ENCODE results near the gene MRPL36.
"Not testable (repeated sequence)": the region's sequence is repeated elsewhere in the genome, so short reads cannot be mapped to it uniquely, and the experiment has no call there.

The MRPL36 gene

DNA sequence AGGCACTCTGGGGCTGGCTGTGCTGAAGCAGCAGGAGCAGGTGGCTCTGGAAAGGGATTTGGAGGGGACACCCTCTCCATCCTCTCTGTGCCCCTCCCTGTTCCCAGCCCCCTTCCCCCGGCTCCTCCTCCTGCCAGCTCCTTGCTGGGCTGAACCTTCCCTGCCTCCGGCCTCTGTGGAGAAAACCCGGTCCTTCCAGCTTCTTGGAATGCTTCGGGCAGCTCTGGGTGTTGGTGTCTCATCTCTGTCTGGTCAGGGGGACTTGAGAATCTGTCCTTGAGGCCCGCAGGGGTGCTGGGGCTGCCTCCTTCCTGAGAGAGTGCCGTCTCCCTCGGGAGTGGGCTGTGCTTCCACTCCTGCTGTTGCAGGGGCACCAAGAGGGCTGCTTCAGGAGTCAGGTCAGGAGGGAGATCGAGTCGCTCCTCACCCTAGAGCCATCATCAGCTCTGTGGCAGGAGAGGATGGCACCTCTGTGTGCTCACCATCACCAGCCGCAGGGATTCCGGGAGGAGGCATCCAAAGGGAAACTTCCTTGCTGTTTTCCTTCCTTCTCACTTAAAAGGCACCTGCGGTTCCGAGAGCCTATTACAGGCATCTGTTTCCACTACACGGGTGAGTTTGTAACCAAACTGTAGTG lies 32.2 kb upstream of the MRPL36 start:
- DNase-seq = no peak

DNA sequence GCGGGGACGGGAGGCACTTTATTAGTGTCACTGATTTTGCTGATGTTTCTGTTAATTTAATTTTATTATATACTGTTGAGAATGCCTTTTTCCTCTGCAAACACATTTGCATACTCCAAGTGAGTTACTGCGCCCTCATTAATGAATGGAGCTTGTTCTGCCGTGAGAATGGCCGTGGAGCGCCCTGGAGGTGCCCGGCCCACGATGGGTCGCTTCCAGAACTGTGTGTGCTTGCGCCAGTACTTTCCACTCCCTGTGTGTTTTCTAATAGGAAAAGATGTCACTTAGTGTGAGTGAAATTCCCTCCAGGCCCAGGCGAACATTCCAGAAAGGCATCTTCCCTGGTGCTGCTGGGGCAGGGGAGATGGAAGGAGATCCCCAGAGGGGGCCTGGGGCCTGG lies 31.6 kb upstream of the MRPL36 start:
- DNase-seq = no peak

DNA sequence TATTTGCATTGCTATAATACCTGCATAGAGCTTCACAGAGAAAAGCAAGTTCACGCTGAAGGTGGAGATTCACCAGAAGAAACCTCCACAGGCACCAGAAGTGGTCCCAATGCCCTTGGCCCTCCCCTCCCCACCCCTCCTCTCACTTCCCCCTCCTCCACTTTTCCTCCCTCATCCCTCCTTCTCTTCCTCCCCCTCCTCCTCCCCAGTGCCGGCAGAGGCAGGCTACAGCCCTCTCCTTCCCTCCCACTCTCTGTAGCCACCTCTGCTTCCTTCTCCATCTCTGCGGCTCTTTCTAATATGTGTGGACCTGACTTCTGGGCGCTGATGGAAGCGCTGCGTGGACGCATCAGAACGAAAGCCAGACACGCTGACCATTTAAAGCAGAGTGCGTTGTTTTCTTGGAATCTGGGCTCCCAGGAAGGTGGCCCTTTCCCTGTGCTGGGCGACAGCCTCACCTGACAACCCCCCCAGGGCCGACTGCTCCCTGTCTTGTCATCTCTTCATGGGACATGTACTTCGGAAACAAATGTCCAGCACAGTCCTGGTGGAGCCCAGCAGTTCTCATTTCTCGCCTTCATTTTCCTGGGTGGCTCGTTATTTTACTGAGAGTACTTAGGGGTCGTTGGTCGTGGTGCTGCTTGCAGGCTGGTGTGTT lies 31.1 kb upstream of the MRPL36 start:
- DNase-seq = no peak

DNA sequence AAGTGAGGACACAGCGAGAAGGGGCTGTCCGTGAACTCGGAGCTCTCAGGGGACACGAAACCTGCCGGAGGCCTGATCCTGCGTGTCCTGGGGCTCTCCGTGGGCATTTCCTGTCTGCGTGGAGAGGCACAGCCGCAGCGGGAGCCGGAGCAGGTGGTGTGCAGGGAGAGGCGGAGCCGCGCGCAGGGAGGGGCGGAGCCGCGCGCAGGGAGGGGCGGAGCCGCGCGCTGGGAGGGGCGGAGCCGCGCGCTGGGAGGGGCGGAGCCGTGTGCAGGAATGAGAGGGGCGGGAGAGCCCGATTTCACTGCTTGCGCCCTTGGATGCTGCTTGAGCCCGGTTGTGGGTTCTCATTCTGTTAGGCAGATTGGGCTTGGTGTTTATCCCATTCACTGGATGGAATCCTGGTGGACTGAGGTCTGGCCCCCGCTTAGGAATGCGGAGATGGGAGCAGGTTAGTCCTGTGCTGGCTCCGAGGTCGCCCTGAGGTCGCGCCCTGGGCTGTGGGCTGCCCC lies 28.3 kb upstream of the MRPL36 start:
- DNase-seq = no peak

DNA sequence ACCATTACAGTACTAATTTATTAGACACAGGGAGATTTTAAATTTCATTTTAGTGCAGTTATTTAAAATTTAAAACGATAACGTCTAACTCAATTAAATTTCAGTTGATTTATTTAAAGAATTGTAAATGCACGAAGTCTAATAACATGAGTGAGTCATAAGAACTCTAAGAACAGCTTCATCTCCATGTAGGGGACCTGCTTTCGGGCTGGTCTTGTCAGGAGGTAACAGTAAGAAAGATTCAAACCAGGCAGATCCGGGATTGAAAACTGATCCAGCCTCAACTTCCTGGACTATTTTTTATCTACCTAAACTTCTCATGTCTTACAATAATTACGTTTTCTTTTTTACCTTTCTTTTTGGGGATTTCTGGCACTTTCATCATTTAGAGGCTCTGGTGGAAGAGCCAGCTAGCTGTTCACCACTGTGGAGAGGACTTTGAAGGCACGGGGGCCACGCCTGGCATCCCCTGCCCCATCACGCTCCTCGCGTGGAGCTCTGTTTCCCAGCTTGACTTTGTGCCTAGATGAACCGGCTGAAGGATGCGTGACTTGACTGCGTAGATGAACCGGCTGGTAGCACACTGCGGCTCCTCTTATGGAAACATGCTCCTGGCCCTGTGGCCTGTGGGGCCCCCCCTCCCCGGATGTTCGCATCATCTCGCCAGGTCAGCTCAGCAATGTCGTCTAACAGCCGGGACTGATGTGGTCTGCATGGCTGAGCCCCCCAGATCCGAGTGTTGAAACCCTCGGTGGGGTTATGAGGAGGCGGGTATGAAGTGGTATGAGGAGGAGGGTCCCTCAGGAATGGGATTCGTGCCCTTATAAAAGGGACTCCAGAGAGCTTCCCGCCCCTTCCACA lies 27.6 kb upstream of the MRPL36 start:
- DNase-seq = no peak

DNA sequence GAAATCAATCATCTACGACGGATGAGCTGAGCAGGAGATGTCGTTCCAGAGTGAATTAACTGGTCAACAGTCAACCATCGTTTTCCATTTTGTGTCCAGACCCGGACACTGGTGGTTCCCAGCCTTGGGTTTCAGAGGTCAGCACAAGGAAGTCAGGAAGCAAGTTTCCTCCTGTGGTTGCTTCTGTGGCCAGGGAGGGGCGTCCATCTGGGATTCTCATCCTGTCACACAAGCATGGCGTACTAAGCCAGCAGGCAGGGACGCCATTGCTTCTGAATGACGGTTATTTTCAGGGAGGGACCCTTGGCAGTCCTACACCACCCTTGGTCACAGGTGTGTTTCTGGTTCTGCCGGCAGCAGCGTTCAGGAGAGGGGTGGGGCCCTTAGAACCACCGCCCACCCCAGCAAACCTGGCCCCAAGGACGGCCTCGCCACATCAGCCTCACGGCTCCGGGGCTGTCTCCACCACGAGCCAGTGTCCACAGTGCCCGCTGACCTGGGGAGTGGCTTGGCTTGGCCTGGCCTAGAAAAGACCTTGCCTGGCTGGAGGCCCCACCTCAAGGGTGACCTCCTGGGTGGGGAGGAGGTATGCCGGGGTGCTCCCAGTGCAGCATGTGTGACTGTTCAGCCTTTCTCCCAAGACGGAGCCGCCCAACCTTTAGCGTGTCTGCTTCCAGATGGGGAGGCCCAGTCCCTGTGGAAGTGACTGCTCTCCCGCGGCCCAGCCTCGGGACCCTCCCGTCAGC lies 26.8 kb upstream of the MRPL36 start:
- no peak for DNase-seq

DNA sequence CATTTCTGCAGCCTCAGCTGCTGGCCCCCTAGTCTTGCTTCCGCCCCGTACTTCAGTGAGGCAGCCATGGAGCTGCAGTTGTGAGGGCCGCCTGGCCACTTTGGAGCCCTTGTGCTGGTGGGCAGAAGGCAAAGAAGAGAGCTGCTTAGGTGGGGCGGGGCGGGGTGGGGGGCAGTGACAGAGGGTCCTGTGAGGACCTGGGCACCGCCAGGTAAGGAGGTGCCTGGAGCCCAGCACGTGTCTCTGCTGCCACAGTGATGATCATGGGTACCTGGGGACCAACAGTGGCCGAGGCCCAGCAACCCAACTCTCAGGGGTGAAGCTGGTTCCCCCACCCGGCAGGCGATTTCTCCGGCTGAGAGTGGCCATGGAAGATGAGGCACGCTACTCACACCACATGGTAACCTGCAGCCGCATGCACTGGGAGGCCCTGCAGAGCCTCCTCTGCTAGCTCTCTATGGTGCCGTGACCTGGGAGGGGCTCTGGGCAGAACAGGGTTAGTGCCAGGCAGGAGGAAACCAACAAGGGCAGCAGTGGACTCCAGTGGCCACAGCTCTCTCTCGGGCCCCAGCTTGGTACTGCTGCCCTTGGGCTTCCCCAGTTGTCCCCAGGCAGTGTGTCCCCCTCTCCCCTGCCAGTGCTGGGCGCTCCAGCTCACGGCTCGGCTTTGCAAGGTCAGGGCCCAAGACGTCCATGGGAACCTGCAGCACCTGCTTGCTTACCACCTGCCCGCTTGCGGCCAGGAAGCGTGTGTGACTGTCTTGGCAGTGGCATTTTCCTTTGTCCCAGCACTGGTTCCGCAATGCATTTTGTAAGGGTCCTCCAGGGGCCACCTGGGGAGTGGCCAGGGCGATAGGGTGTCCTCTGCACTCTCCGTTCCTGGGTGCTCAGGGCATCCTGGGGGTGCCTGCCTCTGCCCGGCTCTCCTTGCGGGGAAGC lies 25.5 kb upstream of the MRPL36 start:
- DNase-seq = no peak

DNA sequence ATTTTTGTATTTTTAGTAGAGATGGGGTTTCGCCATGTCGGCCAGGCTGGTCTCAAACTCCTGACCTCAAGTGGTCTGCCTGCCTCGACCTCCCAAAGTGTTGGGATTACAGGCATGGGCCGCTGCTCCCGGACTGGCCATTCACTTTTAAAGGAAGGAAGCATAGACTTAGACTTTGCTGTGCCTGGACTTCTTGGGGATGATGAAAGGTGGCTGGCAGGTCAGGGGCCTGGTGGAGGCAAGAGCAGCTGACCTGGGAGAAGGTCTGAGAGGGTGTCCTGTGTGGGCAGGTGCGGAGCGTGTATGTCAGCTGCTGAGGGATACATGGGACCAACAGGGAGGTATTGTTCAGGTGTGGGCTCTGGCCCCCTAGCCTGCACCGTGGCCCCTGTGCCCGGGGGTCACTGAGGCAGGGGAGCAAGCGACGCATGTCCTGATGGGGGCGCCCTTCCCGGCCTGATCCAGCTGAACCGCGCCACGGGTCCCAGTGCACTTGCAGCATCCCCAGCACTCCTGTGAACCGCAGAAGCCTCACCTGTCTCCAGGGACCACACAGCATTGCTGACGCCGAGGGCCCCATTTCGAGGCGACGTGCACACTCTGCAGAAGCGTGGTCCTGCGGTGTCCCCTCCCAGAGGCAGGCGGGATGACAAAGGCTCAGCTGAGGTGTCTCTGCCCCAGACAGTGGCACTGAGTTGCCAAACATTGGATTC lies 24.6 kb upstream of the MRPL36 start:
- no peak for DNase-seq

DNA sequence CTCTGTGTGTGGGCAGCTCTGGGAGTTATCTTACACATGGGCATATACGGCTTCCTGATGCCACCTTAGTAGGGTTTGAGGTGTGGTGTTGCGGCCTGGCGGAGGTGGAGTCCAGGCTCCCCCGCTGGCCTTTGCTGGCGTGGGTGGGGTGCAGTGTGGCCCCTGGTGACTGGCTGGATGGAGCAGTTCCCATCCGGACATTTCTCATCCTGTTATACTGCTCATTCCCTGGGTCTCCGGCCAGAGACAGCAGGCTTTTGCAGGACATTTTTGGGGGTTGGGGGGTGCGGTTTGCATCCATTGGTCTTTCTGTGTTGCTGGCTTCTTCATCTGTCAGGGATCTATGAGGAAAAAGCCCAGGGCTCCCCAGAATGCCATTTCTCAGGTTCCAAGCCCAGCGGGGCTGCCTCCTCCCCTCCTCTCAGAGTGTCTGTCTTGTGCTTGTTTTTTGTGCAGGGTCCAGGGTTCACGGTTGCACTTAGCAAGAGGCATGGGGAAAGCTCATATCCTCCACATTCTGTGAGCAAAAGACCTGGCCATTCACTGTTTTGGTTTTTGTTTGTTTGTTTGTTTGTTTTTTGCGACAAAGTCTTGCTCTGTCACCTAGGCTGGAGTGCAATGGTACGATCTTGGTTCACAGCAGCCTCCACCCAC lies 23.9 kb upstream of the MRPL36 start:
- DNase-seq = no peak

DNA sequence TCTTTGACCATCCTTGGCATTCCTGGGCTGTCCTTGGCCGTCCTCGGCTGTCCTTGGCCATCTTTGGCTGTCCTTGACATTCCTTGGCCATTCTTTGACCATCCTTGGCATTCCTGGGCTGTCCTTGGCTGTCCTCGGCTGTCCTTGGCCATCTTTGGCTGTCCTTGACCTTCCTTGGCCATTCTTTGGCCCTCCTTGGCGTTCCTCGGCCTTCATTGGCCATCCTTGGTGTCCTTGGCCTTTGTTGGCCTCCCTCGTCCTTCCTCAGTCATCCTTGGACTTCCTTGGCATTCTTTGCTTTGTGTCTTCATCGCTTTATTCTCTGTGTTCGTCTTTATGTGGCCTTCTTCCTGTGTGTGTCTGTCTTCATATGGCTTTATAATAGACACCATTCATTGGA lies 22.2 kb upstream of the MRPL36 start:
- DNase-seq = no peak

DNA sequence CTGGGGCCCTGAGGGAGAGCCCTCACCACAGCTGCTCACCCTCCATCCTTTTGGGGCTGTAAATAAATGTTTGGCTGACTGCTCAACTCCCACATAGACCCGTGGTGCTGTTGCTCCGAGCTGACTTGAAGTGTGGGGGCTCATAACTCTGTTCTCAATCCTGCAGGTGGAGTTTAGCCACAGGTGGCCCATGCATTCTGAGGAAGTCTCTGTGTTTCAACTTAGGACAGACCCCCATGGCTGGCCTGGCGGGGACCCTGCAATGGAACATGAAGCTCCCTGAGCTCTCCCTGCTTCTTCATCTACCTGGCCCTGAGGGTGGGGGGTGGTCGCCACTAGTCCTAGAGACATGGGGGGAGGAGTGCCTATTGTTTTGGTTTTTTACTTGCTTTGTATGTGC lies 21.3 kb upstream of the MRPL36 start:
- no peak for DNase-seq

DNA sequence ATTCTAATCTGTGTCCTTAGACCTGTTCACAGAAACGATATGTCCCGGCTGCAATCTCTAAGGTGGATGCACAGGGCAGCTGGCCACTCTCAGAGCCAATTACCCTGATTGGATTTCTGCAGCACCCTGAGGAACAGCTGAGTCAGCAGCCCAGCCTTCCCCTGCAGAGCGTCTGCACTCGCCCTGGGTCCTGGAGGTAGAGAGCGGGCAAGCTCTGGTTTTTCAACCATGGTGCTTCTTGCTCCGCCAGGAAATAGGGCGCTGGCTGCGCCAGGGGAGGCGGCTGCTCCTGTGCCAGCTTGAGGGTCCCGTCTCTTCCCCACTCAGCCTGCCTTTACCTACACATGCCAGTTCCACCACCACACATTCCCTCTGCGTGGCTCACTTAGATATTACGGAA lies 20.7 kb upstream of the MRPL36 start:
- no peak for DNase-seq

DNA sequence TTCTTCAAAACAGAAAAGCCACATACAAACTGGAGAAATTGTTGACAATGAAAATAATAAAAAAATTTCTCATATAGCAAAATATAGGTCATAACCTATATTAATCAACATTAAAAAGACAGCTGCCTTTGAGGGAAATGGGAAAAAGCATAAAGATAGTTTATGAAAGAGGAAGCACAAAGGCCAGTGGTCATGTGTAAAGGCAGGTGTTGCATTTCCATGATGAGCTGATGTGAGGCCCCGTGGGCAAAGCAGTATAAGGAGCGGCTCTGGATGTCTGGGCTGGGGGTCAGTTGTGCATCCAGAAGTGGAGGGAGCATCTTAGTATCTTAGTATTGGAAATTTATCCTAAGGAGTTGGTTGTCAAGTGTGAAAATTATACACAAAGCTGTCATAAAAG lies 19.8 kb upstream of the MRPL36 start:
- no peak for DNase-seq

DNA sequence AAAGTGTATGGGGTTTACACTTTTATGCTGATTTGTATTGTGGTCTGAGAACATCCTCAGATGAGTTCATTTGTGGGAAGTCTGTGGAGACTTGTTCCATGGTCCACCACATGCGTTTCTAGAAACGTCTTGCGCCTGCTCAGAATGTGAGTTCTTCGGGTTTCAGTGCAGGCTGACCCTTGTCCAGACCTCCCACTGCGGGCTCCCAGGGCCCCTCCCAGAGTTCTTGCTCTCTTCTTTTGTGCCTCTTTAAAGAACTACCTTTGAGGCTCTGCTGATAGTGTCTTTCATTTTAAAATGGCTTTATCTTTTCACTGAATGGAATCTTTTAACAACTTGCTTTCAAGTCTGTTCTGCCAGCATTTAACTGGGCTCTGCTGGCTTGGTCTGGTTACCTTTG lies 19.1 kb upstream of the MRPL36 start:
- no peak for DNase-seq

DNA sequence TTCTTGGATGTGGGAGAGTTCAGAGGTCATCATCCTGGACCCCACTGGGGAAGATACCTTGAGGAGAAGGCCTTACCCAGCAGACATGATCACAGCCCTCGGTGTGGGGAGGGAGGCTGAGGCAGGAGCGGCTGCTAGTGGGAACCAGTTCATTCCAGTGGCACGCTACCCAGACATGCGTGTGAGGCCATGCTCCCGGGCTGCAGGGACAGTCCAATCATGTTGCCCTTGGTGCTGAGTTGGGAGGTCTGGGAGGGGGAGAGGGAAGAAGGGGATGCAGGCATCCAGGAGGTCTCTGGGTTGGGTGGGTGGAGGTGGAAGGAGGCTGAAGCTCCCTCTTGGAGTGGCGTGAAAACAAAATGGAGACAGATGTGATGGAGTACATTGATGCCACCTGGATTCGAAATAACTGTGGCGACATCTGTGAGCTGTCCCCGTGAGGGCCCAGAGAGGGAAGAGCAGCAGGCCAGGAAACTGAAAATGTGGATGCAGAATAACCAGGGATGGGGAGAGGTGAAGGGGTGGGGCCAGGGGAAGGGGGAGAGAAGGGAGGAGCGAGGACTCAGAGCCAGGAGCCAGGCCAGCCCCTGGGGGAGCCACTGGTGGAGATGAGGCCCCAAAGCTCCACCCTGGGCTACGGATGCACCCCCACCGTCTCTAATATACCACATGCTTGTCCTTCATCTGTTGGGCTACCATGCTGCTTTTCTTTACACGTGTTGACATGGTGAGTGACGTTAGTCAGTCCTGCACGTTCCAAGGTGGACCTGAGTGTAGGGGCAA lies 17.8 kb upstream of the MRPL36 start:
- no peak for DNase-seq

DNA sequence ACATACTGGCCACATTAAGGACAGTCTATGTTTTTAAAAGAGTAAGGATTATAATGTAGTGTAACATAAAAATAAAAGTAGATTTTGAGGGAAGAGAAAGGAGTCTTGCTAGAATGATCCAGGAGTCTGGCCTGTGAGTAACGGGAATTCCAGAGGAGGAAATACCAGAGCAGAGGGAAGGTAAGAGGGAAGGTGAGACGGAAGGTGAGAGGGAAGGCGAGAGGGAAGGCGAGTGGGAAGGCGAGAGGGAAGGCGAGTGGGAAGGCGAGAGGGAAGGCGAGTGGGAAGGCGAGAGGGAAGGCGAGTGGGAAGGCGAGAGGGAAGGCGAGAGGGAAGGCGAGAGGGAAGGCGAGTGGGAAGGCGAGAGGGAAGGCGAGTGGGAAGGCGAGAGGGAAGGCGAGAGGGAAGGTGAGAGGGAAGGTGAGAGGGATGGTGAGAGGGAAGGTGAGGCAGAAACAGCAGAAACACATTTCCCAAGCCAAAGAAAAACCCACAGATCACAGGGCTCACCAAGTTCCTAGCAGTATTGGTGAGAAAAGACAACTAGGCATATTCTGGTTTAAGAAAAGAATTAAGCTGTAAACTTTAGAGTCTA lies 17.0 kb upstream of the MRPL36 start:
- DNase-seq = not testable (repeated sequence)

DNA sequence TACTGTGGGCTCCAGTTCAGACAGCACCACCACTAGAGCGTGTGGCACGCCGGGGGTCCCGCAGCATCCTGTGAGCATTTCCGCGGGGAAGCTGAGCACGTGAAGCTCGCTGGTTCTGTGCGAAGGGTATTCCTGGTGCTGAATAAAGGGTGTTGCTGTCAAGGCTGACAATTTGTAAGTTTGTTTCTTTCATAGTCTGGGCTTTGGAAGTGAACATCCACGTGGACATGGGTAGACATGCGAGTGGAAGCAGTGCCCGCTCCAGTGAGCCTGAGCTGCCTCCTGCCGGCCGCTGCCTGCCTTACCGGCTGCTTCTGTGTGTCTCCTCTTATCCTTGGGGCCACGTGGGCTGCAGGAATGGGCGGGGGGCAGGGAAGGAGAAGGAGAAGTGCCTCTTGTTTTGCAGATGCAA lies 16.2 kb upstream of the MRPL36 start:
- no peak for DNase-seq

DNA sequence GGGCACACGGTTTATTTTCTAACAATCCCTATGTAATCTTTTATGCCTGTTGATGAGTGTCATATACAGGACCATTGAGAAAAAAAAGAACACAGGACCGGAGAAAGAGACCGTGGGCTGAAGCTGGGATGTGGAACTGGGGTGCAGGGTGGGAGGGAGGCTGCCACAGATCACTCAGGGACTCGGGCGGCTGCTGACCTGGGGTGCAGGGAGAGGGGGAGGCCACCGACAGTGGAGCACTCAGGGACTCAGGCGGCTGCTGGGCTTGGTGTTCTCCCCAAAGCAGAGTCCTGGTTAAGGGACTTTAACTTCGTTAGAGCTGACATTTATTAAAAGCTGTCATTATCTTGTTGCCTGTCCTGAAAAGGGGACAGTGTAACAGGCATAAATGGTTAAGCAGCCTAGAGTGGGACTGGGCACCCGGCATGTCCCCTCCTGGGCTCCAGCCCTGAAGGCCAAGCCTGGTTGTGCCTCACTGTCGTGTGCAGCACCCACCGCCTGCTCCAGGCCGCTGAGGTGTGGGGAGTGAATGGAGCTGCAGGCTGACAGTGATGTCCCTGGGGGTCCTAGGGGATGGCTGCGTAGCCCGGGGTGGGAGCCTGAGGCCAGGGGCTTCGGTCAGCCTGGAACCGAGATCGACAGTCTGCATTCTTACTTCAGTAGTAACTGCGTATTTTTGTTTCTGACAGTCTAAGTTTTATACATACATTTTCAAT lies 15.6 kb upstream of the MRPL36 start:
- no peak for DNase-seq
